GM12865 (cell line): ENCODE measurements around the gene SLC10A7.
"Not testable (repeated sequence)": the region's sequence is repeated elsewhere in the genome, so short reads cannot be mapped to it uniquely, and the experiment has no call there.

ENCODE experiments used
- DNase-seq: peaks from one replicate; pipeline ENCODE4 v3.0.0; 2010; ENCODE audit warnings: low read depth
- H3K4me3 ChIP-seq: 2 replicates; pipeline ENCODE4 v1.5.1; 2011; ENCODE audit warnings: mild to moderate bottlenecking, low read depth, low read length, control low read depth
- TF ChIP-seq, protein P1 (sequence below): IDR thresholded peaks from 2 replicates; pipeline ENCODE4 v1.5.1; 2011; ENCODE audit warnings: low read length, control low read depth, low read depth, inconsistent platforms; ENCODE audit not compliant: insufficient read depth; ENCODE audit errors: missing control alignments

The SLC10A7 gene

GRCh38 chr4:146379744-146380143 lies 142.0 kb downstream of the SLC10A7 start:
- DNase-seq = no peak
- TF ChIP-seq, protein P1, sequence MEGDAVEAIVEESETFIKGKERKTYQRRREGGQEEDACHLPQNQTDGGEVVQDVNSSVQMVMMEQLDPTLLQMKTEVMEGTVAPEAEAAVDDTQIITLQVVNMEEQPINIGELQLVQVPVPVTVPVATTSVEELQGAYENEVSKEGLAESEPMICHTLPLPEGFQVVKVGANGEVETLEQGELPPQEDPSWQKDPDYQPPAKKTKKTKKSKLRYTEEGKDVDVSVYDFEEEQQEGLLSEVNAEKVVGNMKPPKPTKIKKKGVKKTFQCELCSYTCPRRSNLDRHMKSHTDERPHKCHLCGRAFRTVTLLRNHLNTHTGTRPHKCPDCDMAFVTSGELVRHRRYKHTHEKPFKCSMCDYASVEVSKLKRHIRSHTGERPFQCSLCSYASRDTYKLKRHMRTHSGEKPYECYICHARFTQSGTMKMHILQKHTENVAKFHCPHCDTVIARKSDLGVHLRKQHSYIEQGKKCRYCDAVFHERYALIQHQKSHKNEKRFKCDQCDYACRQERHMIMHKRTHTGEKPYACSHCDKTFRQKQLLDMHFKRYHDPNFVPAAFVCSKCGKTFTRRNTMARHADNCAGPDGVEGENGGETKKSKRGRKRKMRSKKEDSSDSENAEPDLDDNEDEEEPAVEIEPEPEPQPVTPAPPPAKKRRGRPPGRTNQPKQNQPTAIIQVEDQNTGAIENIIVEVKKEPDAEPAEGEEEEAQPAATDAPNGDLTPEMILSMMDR = no peak
- H3K4me3 ChIP-seq = no peak overlapping the region

- DNase-seq = no peak
- no peak overlapping the region for H3K4me3 ChIP-seq
- TF ChIP-seq, protein P1 = no peak
These were observed 149.9 kb downstream of the SLC10A7 start for GRCh38 chr4:146371812-146372211.

DNA sequence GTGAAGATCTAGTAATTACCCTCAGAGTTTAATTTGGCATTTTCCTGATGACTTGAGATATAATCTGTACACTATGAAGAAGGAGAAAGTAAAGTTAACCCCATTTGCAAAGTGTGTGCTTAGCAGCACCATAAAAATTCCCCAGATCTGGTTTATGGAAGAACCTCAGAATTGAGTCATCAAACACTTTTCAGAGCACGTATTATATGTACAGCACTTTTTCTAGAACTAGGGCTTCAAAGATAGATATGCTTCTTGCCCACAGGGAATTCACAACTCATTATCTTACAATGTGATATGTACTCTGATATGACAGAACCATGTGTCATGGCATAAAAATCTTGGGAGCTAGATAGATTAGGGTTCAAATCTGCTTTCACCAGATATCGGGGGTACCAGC lies 150.9 kb downstream of the SLC10A7 start:
- H3K4me3 ChIP-seq = no peak overlapping the region
- TF ChIP-seq, protein P1 = no peak
- no peak for DNase-seq

- TF ChIP-seq, protein P1 = no peak
- DNase-seq = no peak
- no peak overlapping the region for H3K4me3 ChIP-seq
These were observed 152.3 kb downstream of the SLC10A7 start for GRCh38 chr4:146369446-146369845.

GRCh38 chr4:146368209-146368608 lies 153.5 kb downstream of the SLC10A7 start:
- no peak for DNase-seq
- H3K4me3 ChIP-seq = no peak overlapping the region
- TF ChIP-seq, protein P1 = no peak

DNA sequence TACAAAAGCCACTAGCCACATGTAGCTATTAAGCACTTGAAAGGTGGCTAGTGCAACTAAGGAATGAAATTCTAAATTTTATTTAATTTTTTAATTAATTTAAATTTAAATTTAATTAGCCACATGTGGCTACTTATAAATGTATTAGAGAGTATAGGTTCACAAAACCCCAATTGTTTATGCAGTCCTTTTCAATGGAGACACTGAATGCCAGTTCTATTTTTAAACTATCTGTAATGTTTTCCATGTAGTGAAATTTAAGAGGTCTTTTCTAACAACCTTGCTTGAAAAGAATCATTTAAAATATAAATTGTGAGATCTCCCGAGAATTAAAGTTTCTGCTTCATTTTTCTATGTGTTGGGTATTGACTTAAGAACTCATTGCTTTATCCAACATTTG lies 154.4 kb downstream of the SLC10A7 start:
- DNase-seq = no peak
- TF ChIP-seq, protein P1 = no peak
- no peak overlapping the region for H3K4me3 ChIP-seq

DNA sequence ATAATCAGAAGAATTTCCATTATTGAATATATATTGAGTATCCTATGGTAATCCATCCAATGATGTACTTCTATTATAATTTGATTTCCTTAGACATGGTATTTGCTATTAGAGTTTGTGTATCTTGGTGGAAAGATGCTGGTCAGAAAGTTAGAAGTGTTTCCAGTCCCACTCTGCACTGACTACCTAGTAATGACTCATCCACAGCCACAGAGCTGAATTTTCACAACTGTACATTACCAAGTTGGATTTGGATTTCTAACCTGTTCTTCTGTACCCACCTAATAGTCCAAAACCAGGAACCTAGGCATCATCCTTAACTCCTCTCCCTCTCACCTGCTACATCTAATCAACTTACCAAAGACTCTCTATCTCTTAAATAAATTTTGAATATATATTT lies 162.0 kb downstream of the SLC10A7 start:
- DNase-seq = no peak
- H3K4me3 ChIP-seq = no peak overlapping the region
- TF ChIP-seq, protein P1 = no peak

DNA sequence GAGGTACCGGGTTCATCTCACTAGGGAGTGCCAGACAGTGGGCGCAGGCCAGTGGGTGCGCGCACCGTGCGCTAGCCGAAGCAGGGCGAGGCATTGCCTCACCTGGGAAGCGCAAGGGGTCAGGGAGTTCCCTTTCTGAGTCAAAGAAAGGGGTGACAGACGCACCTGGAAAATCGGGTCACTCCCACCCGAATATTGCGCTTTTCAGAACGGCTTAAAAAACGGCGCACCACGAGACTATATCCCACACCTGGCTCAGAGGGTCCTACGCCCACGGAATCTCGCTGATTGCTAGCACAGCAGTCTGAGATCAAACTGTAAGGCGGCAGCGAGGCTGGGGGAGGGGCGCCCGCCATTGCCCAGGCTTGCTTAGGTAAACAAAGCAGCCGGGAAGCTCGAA lies 171.6 kb downstream of the SLC10A7 start:
- H3K4me3 ChIP-seq, DNase-seq: not testable (repeated sequence)
